Measurements from ENCODE around the gene TRRAP.

- TF ChIP-seq CTCF (IDR thresholded peaks at IDR 0.05 in 8 of 11, conservative IDR thresholded peaks at IDR 0.05 in 3 of 11) = no peak
- no peak for TF ChIP-seq POLR2A (IDR thresholded peaks at IDR 0.05)
Observed at GRCh38 chr7:98881561-98882315, 3.4 kb downstream of the TRRAP start.
